Stimulated activated memory B cell treated with anti-CD40 and anti-IgM and Interleukin-4, amounts not matched to agents 10 μg/mL and 1 μg/mL and 100 μg/mL, for 72 hours (primary cell): ENCODE measurements around the gene SLC35E1.

Experiments
- ATAC-seq: fragments of 150-1000 bp; cut with Tn5 transposase; 2 replicates; pipeline ENCODE4 v1.10.0; 2021
- H3K27ac Mint-ChIP-seq: one replicate; pipeline ENCODE4 v1.8.0; 2022; ENCODE audit warnings: mild to moderate bottlenecking, mixed read lengths
- H3K27me3 Mint-ChIP-seq: one replicate; pipeline ENCODE4 v1.8.0; 2022; ENCODE audit warnings: mixed read lengths
- H3K36me3 Mint-ChIP-seq: one replicate; pipeline ENCODE4 v1.8.0; 2022; ENCODE audit warnings: mixed read lengths
- H3K4me1 Mint-ChIP-seq: one replicate; pipeline ENCODE4 v1.8.0; 2022; ENCODE audit warnings: mixed read lengths
- H3K4me3 Mint-ChIP-seq: one replicate; pipeline ENCODE4 v1.8.0; 2022; ENCODE audit warnings: mild to moderate bottlenecking, moderate library complexity, mixed read lengths
- H3K9me3 Mint-ChIP-seq: one replicate; pipeline ENCODE4 v1.8.0; 2022; ENCODE audit warnings: mixed read lengths

The SLC35E1 gene

GRCh38 chr19:16529466-16530144, 42.6 kb downstream of the SLC35E1 start:
- H3K4me1 Mint-ChIP-seq: no peaks in the 10 kb centered on the region
- no peaks in the 10 kb centered on the region for H3K9me3 Mint-ChIP-seq
- H3K27me3 Mint-ChIP-seq: no peaks in the 10 kb centered on the region
- no peak overlapping the region for H3K27ac Mint-ChIP-seq
- no peak overlapping the region for H3K4me3 Mint-ChIP-seq
- ATAC-seq: no peak
- peaks cover 62% of the 10 kb centered on the region for H3K36me3 Mint-ChIP-seq

DNA sequence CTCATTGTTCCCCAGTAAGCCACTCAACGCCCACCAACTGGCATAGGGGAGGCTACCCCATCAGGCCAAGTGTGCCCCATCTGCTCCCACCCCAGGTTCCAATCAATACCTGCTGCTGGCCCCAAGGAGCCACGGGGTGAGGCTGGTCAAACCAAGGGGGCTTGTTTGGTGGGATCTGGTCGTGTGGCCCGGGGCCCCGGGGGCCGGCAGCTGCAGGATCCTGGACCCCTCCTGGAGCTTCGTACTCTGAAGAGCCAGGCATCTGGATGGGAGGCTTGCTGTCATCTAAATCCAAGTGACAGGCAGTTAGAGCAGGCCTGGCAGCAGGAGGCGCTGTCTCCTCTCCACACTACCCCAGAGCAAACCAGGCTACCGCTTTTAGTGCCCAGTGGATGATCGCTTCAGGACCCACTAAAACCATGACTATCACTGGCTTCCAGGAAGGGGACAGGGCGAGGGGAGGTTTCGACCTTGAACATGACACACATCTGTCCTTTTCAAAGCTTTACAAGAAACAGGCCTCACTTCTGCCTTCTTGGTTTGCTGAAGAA, 44.2 kb downstream of the SLC35E1 start:
- no peak for ATAC-seq
- no peaks in the 10 kb centered on the region for H3K27me3 Mint-ChIP-seq
- no peaks in the 10 kb centered on the region for H3K9me3 Mint-ChIP-seq
- no peak overlapping the region for H3K4me3 Mint-ChIP-seq
- peaks cover 59% of the 10 kb centered on the region for H3K36me3 Mint-ChIP-seq
- no peaks in the 10 kb centered on the region for H3K4me1 Mint-ChIP-seq
- H3K27ac Mint-ChIP-seq: peak overlapping the region; percentile 62

DNA sequence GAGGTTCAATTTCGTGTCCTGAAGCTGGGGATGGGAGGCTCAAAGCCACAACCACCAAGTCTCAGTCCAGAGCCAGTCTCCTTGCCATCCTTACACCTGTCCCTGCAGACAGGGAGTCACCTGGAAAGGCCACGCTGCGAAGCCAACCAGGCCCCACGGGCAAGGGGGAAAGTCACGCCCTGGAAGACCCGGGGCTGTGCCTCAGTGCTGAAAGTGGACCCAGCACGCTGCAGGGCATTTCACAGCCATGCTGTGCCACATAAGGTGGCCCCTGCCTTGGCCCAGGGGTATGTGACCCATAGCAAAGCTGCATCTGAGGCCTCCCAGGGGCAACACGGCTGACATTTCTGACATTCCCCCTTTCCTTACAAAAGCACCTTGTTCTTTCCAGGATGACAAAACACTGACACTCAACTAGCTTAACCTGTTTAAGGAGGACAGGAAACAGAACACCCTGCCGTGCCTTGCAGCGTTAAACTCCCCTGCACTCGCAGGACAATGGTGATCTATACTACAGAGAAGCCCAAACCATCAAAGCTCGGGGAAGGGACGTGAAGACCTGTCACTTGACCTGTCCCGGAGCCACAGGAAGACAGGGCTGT, 44.8 kb downstream of the SLC35E1 start:
- H3K36me3 Mint-ChIP-seq: peaks cover 61% of the 10 kb centered on the region
- no peaks in the 10 kb centered on the region for H3K9me3 Mint-ChIP-seq
- no peak for ATAC-seq
- no peaks in the 10 kb centered on the region for H3K4me1 Mint-ChIP-seq
- no peak overlapping the region for H3K4me3 Mint-ChIP-seq
- peak overlapping the region; percentile 62 for H3K27ac Mint-ChIP-seq
- H3K27me3 Mint-ChIP-seq: no peaks in the 10 kb centered on the region

- Mint-ChIP-seq H3K36me3 (peaks cover 58% of the 10 kb centered on the region), H3K4me3 (no peak overlapping the region), H3K9me3 (no peaks in the 10 kb centered on the region), H3K27ac (no peak overlapping the region), H3K4me1 (no peaks in the 10 kb centered on the region), H3K27me3 (no peaks in the 10 kb centered on the region)
- no peak for ATAC-seq
Observed at GRCh38 chr19:16525751-16526481, 46.3 kb downstream of the SLC35E1 start.

DNA sequence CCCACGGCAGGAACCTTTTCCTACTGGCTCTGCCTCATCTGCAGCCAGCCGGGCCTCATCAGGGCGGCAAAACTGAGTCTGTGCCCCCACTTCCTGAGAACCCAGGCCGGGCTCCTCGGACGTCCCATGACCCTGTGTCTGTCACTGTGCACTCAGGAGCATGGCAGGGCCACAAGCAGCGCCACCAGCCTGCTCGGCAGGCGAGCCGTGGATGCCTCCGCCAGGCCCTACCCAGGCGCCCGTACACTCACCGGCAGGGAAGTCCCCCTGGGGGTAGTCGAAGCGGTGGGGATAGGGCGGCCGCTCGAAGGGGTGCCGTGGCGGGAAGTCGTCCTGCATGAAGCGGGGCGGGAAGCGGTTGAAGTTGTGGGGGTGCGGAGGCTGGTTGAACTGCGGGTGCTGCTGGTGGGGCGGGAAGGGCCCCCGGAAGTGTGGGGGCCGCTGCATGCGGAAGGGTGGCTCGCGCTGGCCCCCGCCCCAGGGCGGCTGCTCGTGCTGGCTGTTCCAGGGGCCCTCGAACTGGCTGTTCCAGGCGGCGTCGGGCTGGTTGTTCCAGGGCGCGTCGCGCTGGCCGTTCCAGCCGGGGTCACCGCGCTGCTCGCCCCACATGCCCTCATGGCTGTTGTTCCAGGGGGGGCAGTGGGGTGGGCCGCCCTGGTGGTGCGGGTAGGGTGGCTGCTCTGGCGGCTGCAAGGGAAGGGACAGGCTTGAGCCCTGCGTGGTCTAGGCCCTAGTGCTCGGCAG, 47.1 kb downstream of the SLC35E1 start:
- peak; percentile 22 for ATAC-seq

GRCh38 chr19:16522559-16523377, 49.4 kb downstream of the SLC35E1 start:
- Mint-ChIP-seq H3K4me3 (no peak overlapping the region), H3K4me1 (no peaks in the 10 kb centered on the region), H3K36me3 (peaks cover 71% of the 10 kb centered on the region), H3K27ac (no peak overlapping the region), H3K9me3 (no peaks in the 10 kb centered on the region), H3K27me3 (no peaks in the 10 kb centered on the region)
- ATAC-seq: no peak

More for the DNA sequence above, 47.1 kb downstream of the SLC35E1 start:
- peaks cover 63% of the 10 kb centered on the region for H3K36me3 Mint-ChIP-seq
- H3K4me1 Mint-ChIP-seq: no peaks in the 10 kb centered on the region
- no peaks in the 10 kb centered on the region for H3K9me3 Mint-ChIP-seq
- H3K27ac Mint-ChIP-seq: no peak overlapping the region
- no peak overlapping the region for H3K4me3 Mint-ChIP-seq
- H3K27me3 Mint-ChIP-seq: no peaks in the 10 kb centered on the region

GRCh38 chr19:16521715-16522289, 50.4 kb downstream of the SLC35E1 start:
- Mint-ChIP-seq H3K36me3 (peaks cover 77% of the 10 kb centered on the region), H3K27me3 (no peaks in the 10 kb centered on the region), H3K9me3 (no peaks in the 10 kb centered on the region), H3K27ac (no peak overlapping the region), H3K4me3 (no peak overlapping the region), H3K4me1 (no peaks in the 10 kb centered on the region)
- no peak for ATAC-seq

GRCh38 chr19:16520986-16521624, 51.1 kb downstream of the SLC35E1 start:
- H3K36me3 Mint-ChIP-seq: peaks cover 80% of the 10 kb centered on the region

DNA sequence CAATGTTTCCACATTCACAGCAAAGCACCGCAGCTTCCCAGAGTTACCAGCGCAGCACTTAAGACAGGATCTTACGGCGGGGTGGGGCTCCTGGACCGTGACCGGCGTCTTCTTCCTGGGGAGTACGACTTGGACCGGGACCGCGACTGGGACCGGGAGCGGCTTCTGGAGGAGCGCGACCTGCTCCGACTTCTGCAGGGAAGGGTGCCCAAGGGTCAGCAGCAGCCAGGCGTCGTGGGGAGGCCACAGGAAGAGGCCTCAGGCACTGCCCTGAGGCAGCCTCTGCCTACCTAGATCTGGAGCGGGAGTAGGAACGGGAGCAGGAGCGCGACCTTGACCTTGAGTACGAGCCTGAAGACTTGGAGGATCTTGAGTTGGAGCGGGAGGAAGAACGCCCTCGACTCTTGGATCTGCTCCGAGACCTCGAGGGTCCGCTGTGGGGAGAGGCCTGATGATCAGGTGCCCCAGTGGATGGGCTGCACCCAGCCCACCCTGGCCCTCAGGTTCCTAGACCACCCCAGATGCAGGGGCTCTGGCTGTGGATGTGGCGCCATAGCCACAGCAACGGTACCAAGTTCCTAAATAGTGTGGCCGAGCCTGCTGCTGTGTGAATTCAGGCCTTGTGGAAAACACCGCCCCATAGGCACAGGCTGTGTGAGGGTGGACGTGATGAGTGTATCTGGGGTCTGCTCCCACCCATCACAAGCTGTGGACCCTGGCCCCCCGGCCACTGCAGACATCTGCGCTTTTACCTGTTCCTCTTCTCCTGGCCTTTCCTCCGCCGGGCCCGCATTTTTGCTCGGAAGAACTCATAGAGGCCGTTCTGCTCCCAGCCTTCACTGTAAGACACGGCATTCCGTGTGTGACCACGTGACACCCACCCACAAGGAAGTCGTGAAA, 51.9 kb downstream of the SLC35E1 start:
- no peak overlapping the region for H3K27ac Mint-ChIP-seq
- H3K9me3 Mint-ChIP-seq: no peaks in the 10 kb centered on the region
- ATAC-seq: no peak
- H3K4me3 Mint-ChIP-seq: no peak overlapping the region
- H3K27me3 Mint-ChIP-seq: no peaks in the 10 kb centered on the region
- H3K4me1 Mint-ChIP-seq: no peaks in the 10 kb centered on the region
- peaks cover 74% of the 10 kb centered on the region for H3K36me3 Mint-ChIP-seq

More at GRCh38 chr19:16520986-16521624, 51.1 kb downstream of the SLC35E1 start:
- no peaks in the 10 kb centered on the region for H3K9me3 Mint-ChIP-seq
- no peak overlapping the region for H3K4me3 Mint-ChIP-seq
- H3K4me1 Mint-ChIP-seq: no peaks in the 10 kb centered on the region
- no peak overlapping the region for H3K27ac Mint-ChIP-seq
- H3K27me3 Mint-ChIP-seq: no peaks in the 10 kb centered on the region
- no peak for ATAC-seq

DNA sequence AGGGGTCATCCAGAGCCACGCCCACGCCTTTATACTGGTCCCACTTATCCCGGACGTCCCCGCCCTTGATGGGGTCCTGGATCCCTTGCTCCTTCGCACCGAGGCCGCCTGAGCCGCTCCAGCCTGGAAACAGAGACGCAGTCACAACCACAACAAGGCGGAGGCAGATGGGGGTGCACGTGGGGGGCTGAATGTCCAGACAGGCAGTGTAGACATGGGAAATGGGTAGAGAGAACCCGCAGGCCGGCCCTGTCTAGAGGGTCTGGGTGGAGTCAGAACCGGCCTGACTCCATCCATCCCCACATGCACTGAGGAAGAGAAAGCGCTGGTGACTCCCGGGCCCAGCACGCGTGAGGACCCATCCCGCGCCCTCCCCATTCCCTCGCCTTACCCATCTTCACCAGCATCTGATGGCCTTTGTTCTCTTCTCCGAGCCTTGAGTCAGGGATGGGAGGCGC, 53.0 kb downstream of the SLC35E1 start:
- no peak for ATAC-seq
- Mint-ChIP-seq H3K36me3 (peaks cover 73% of the 10 kb centered on the region), H3K27me3 (no peaks in the 10 kb centered on the region), H3K4me3 (no peak overlapping the region), H3K4me1 (no peaks in the 10 kb centered on the region), H3K27ac (no peak overlapping the region), H3K9me3 (no peaks in the 10 kb centered on the region)

- no peaks in the 10 kb centered on the region for H3K9me3 Mint-ChIP-seq
- ATAC-seq: no peak
- no peak overlapping the region for H3K4me3 Mint-ChIP-seq
- no peaks in the 10 kb centered on the region for H3K4me1 Mint-ChIP-seq
- no peak overlapping the region for H3K27ac Mint-ChIP-seq
- peaks cover 69% of the 10 kb centered on the region for H3K36me3 Mint-ChIP-seq
- H3K27me3 Mint-ChIP-seq: no peaks in the 10 kb centered on the region
Observed at GRCh38 chr19:16518483-16519229, 53.6 kb downstream of the SLC35E1 start.

DNA sequence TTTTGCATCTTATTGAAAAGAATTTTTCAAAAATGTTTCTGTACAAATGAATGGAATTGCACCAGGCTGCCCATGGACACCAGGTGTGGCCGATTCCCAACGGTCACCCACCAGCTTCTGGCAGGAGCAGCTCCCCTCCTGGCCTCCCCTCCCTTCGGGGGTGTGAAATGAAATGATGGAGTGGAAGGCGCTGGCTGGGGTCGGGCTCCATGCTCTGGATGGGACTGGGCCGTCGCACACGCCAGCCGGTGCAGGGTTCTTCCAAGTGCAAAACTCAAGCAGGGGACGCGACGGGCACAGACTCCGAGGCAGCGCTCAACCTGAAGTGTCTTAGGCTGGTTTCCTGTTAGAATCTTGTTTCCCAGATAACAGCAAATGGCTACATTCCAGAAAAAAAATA, 54.2 kb downstream of the SLC35E1 start:
- no peaks in the 10 kb centered on the region for H3K9me3 Mint-ChIP-seq
- no peaks in the 10 kb centered on the region for H3K27me3 Mint-ChIP-seq
- H3K4me1 Mint-ChIP-seq: no peaks in the 10 kb centered on the region
- no peak overlapping the region for H3K27ac Mint-ChIP-seq
- no peak for ATAC-seq
- H3K4me3 Mint-ChIP-seq: no peak overlapping the region
- peaks cover 69% of the 10 kb centered on the region for H3K36me3 Mint-ChIP-seq
